ENCODE measurements around the gene GLG1.

The GLG1 gene

GRCh38 chr16:74633686-74634085, 26.8 kb upstream of the GLG1 start:
- H3K27me3 ChIP-seq (ENCODE audit: insufficient read depth, low read length, poor library complexity), result no peaks in the 10 kb centered on the region
- ATAC-seq (ENCODE audit: insufficient read depth, low read depth) (no peak), DNase-seq (no peak)
- no peak overlapping the region for H3K4me2 ChIP-seq (ENCODE audit: insufficient read depth, low read length)
- H3K79me2 ChIP-seq (ENCODE audit: insufficient read depth, low read length), result peaks cover 52% of the 10 kb centered on the region
- no peaks in the 10 kb centered on the region for H3K9me3 ChIP-seq (ENCODE audit: insufficient read depth, low read length, severe bottlenecking)
- no peak overlapping the region for H3K27ac ChIP-seq (ENCODE audit: low read length)
- TF ChIP-seq, protein P1, sequence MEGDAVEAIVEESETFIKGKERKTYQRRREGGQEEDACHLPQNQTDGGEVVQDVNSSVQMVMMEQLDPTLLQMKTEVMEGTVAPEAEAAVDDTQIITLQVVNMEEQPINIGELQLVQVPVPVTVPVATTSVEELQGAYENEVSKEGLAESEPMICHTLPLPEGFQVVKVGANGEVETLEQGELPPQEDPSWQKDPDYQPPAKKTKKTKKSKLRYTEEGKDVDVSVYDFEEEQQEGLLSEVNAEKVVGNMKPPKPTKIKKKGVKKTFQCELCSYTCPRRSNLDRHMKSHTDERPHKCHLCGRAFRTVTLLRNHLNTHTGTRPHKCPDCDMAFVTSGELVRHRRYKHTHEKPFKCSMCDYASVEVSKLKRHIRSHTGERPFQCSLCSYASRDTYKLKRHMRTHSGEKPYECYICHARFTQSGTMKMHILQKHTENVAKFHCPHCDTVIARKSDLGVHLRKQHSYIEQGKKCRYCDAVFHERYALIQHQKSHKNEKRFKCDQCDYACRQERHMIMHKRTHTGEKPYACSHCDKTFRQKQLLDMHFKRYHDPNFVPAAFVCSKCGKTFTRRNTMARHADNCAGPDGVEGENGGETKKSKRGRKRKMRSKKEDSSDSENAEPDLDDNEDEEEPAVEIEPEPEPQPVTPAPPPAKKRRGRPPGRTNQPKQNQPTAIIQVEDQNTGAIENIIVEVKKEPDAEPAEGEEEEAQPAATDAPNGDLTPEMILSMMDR (IDR thresholded peaks at IDR 0.05; ENCODE audit: borderline replicate concordance, extremely low read depth, low read length, poor library complexity, severe bottlenecking), result no peak
- no peak for TF ChIP-seq EZH2 (IDR thresholded peaks at IDR 0.05; ENCODE audit: borderline replicate concordance, low read depth, low read length, severe bottlenecking)
- peaks cover 49% of the 10 kb centered on the region for H4K20me1 ChIP-seq (ENCODE audit: insufficient read depth, low read length)
- no peak overlapping the region for H3K4me3 ChIP-seq (ENCODE audit: low read depth in 1 of 2, low read length in 2 of 2)
- H2AFZ ChIP-seq (ENCODE audit: low read depth, low read length), result no peak overlapping the region
- H3K9ac ChIP-seq (ENCODE audit: low read depth, low read length), result no peak overlapping the region
- H3K4me1 ChIP-seq (ENCODE audit: insufficient read depth, low read length), result no peaks in the 10 kb centered on the region
- peaks cover 98% of the 10 kb centered on the region for H3K36me3 ChIP-seq (ENCODE audit: insufficient read depth, low read length)

- H3K27ac ChIP-seq (ENCODE audit: low read length), result no peak overlapping the region
- DNase-seq, result no peak
These were observed 20.7 kb upstream of the GLG1 start for GRCh38 chr16:74627506-74628220.

GRCh38 chr16:74626741-74627416, 20.0 kb upstream of the GLG1 start:
- H2AFZ ChIP-seq (ENCODE audit: low read depth, low read length), result no peak overlapping the region
- H3K4me3 ChIP-seq (ENCODE audit: low read depth in 1 of 2, low read length in 2 of 2), result no peak overlapping the region
- H3K4me1 ChIP-seq (ENCODE audit: insufficient read depth, low read length), result no peaks in the 10 kb centered on the region
- ATAC-seq (ENCODE audit: insufficient read depth, low read depth) (no peak), DNase-seq (no peak)
- peaks cover 100% of the 10 kb centered on the region for H3K36me3 ChIP-seq (ENCODE audit: insufficient read depth, low read length)
- H3K4me2 ChIP-seq (ENCODE audit: insufficient read depth, low read length), result no peak overlapping the region
- H3K27me3 ChIP-seq (ENCODE audit: insufficient read depth, low read length, poor library complexity), result no peaks in the 10 kb centered on the region
- H3K79me2 ChIP-seq (ENCODE audit: insufficient read depth, low read length), result peaks cover 21% of the 10 kb centered on the region
- H3K27ac ChIP-seq (ENCODE audit: low read length), result no peak overlapping the region
- TF ChIP-seq, protein P1 (IDR thresholded peaks at IDR 0.05; ENCODE audit: borderline replicate concordance, extremely low read depth, low read length, poor library complexity, severe bottlenecking), result no peak
- TF ChIP-seq EZH2 (IDR thresholded peaks at IDR 0.05; ENCODE audit: borderline replicate concordance, low read depth, low read length, severe bottlenecking), result no peak
- peaks cover 59% of the 10 kb centered on the region for H4K20me1 ChIP-seq (ENCODE audit: insufficient read depth, low read length)
- no peaks in the 10 kb centered on the region for H3K9me3 ChIP-seq (ENCODE audit: insufficient read depth, low read length, severe bottlenecking)
- H3K9ac ChIP-seq (ENCODE audit: low read depth, low read length), result no peak overlapping the region

More at GRCh38 chr16:74627506-74628220, 20.7 kb upstream of the GLG1 start:
- TF ChIP-seq, protein P1 (IDR thresholded peaks at IDR 0.05; ENCODE audit: borderline replicate concordance, extremely low read depth, low read length, poor library complexity, severe bottlenecking), result no peak
- no peak for TF ChIP-seq EZH2 (IDR thresholded peaks at IDR 0.05; ENCODE audit: borderline replicate concordance, low read depth, low read length, severe bottlenecking)
- no peak for ATAC-seq (ENCODE audit: insufficient read depth, low read depth)
- Histone ChIP-seq H3K9ac (ENCODE audit: low read depth, low read length) (no peak overlapping the region), H3K27me3 (ENCODE audit: insufficient read depth, low read length, poor library complexity) (no peaks in the 10 kb centered on the region), H3K4me3 (ENCODE audit: low read depth in 1 of 2, low read length in 2 of 2) (no peak overlapping the region), H3K79me2 (ENCODE audit: insufficient read depth, low read length) (peaks cover 26% of the 10 kb centered on the region), H2AFZ (ENCODE audit: low read depth, low read length) (no peak overlapping the region), H3K4me2 (ENCODE audit: insufficient read depth, low read length) (no peak overlapping the region), H3K9me3 (ENCODE audit: insufficient read depth, low read length, severe bottlenecking) (no peaks in the 10 kb centered on the region), H4K20me1 (ENCODE audit: insufficient read depth, low read length) (peaks cover 64% of the 10 kb centered on the region), H3K4me1 (ENCODE audit: insufficient read depth, low read length) (no peaks in the 10 kb centered on the region), H3K36me3 (ENCODE audit: insufficient read depth, low read length) (peaks cover 100% of the 10 kb centered on the region)

Data from DND-41 (cell line).